Activated CD8-positive, alpha-beta T cell treated with anti-CD3 and anti-CD28 coated beads for 36 hours (primary cell): ENCODE data around the gene TYMP. TPM values are rescaled to one million over a fixed set of nuclear protein-coding genes. Genes with fewer than 3 reads are reported as not detected.
"Not testable (repeated sequence)": the region's sequence is repeated elsewhere in the genome, so short reads cannot be mapped to it uniquely, and the experiment has no call there.

Experiments
- ATAC-seq: fragments of 200-7000 bp; cut with Tn5 transposase; one replicate; pipeline ENCODE4 v1.10.0; 2021; ENCODE audit warnings: mild to moderate bottlenecking, moderate library complexity
- CTCF ChIA-PET: fragments of 350-600 bp; sonication (Branson Sonifier 250); formaldehyde crosslinking; loops from one replicate; lab custom pipeline; 2021; ENCODE audit warnings: antibody characterized with exemption; lab: Charles Lee
- POLR2A ChIA-PET: fragments of 350-600 bp; sonication (Branson Sonifier 250); formaldehyde crosslinking; loops from one replicate; lab custom pipeline; 2021; ENCODE audit warnings: antibody characterized with exemption; lab: Charles Lee
- DNase-seq: peaks from one replicate; pipeline ENCODE4 v3.0.0-alpha.2; 2020
- H3K27ac Mint-ChIP-seq: one replicate; pipeline ENCODE4 v1.8.0; 2021; ENCODE audit warnings: mild to moderate bottlenecking, mixed read lengths
- H3K27me3 Mint-ChIP-seq: one replicate; pipeline ENCODE4 v1.8.0; 2021; ENCODE audit warnings: mixed read lengths
- H3K36me3 Mint-ChIP-seq: one replicate; pipeline ENCODE4 v1.8.0; 2021; ENCODE audit warnings: low read depth, mixed read lengths
- H3K4me1 Mint-ChIP-seq: one replicate; pipeline ENCODE4 v1.8.0; 2021; ENCODE audit warnings: low read depth, mixed read lengths
- H3K4me3 Mint-ChIP-seq: one replicate; pipeline ENCODE4 v1.8.0; 2021; ENCODE audit warnings: mild to moderate bottlenecking, moderate library complexity, mixed read lengths
- H3K9me3 Mint-ChIP-seq: one replicate; pipeline ENCODE4 v1.8.0; 2021; ENCODE audit warnings: mixed read lengths
- intact Hi-C: fragments of 100-400 bp; cut with micrococcal nuclease; formaldehyde crosslinking; loops from one replicate; pipeline ENCODE4 v1.10.0; 2022
- total RNA-seq, 2 experiments: library from RNA; stranded (reverse); gene quantifications; one replicate each; pipeline ENCODE4 v1.2.3, GENCODE V29; 2021
- TF ChIP-seq, protein P1 (sequence below): fragments of 200-600 bp; IDR thresholded peaks from one replicate; pipeline ENCODE4 v1.8.0; 2022; ENCODE audit warnings: antibody characterized with exemption, mild to moderate bottlenecking

Gene TYMP
- total RNA-seq, 2 experiments from 2014 or later = 24.2 to 24.7 TPM

DNA sequence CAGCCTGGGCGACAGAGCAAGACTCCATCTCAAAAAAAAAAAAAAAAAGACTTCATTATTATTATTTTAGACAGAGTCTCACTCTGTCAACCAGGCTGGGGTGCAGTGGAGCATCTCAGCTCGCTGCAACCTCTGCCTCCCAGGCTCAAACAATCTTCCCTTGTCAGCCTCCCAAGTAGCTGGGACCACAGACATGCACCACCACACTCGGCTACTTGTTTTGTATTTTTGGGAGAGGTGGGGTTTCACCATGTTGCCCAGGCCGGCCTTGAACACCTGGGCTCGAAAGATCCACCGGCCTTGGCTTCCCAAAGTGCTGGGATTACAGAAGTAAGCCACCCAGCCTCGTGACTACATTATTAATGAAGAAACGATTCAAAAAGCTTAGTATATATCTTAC lies 5.3 kb upstream of the TYMP start:
- intact Hi-C loops = no loop called here
- POLR2A ChIA-PET = interaction anchor here (1.4 to 8.3 kb wide), 3 partner anchors 8 to 18 kb away, joined by 4 to 175 read pairs (median 4); partner anchors contain the start of genes SCO2 and TYMP
- CTCF ChIA-PET = interaction anchor here (1.3 to 3.3 kb wide), 2 partner anchors 10 kb away, joined by 3 to 19 read pairs; partner anchors contain the start of gene SCO2
- ATAC-seq (no peak), DNase-seq (no peak)
- Mint-ChIP-seq H3K9me3 (no peaks in the 10 kb centered on the region), H3K27ac (no peak overlapping the region), H3K4me3 (no peak overlapping the region), H3K27me3 (no peaks in the 10 kb centered on the region), H3K4me1 (peaks cover 39% of the 10 kb centered on the region), H3K36me3 (peaks cover 3% of the 10 kb centered on the region)
- TF ChIP-seq, protein P1, sequence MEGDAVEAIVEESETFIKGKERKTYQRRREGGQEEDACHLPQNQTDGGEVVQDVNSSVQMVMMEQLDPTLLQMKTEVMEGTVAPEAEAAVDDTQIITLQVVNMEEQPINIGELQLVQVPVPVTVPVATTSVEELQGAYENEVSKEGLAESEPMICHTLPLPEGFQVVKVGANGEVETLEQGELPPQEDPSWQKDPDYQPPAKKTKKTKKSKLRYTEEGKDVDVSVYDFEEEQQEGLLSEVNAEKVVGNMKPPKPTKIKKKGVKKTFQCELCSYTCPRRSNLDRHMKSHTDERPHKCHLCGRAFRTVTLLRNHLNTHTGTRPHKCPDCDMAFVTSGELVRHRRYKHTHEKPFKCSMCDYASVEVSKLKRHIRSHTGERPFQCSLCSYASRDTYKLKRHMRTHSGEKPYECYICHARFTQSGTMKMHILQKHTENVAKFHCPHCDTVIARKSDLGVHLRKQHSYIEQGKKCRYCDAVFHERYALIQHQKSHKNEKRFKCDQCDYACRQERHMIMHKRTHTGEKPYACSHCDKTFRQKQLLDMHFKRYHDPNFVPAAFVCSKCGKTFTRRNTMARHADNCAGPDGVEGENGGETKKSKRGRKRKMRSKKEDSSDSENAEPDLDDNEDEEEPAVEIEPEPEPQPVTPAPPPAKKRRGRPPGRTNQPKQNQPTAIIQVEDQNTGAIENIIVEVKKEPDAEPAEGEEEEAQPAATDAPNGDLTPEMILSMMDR = no peak

DNA sequence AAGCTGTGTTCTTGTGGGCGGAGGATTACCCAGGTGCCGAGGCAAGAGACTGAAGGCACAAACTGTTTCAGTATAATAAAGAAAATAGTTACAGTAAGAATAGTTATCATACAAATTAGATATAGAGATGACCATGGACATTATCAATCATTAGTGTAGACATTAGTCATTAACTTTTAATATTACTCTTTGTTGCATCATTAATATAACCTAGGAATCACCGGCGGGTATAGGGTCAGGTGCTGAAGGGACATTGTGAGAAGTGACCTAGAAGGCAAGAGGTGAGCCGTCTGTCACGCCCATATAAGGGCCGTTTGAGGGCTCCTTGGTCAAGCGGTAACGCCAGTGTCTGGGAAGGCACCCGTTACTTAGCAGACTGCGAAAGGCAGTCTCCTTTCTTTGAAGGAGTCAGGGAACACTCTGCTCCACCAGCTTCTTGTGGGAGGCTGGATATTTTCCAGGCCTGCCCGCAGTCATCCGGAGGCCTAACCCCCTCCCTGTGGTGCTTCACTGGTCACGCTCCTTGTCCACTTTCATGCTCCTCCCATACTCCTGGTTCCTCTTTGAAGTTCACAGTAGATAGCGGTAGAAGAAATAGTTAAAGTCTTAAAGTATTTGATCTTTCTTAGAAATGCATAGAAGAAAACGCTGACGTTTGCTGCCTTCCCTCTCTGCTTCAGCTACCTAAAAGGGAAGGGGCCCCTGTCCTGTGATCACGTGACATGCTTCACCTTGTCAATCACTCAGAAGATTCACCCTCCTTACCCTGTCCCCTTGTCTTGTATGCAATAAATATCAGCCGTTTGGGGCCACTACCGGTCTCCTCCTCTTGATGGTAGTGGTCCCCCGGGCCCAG lies 4.3 kb upstream of the TYMP start:
- intact Hi-C loops, H3K36me3 Mint-ChIP-seq, H3K9me3 Mint-ChIP-seq, H3K4me3 Mint-ChIP-seq, H3K27me3 Mint-ChIP-seq, ATAC-seq: not testable (repeated sequence)
- H3K4me1 Mint-ChIP-seq = peaks cover 30% of the 10 kb centered on the region
- peak; percentile 20 for DNase-seq
- peak overlapping the region; percentile 87 for H3K27ac Mint-ChIP-seq
- CTCF ChIA-PET = interaction anchor here (1.3 to 3.3 kb wide), 3 partner anchors 9 to 11 kb away, joined by 3 to 19 read pairs (median 6); partner anchors contain the start of genes KLHDC7B and SCO2
- POLR2A ChIA-PET = interaction anchor here (0.9 kb wide), 1 partner anchor 87 kb away, joined by 3 read pairs; no protein-coding TSS in a partner anchor

DNA sequence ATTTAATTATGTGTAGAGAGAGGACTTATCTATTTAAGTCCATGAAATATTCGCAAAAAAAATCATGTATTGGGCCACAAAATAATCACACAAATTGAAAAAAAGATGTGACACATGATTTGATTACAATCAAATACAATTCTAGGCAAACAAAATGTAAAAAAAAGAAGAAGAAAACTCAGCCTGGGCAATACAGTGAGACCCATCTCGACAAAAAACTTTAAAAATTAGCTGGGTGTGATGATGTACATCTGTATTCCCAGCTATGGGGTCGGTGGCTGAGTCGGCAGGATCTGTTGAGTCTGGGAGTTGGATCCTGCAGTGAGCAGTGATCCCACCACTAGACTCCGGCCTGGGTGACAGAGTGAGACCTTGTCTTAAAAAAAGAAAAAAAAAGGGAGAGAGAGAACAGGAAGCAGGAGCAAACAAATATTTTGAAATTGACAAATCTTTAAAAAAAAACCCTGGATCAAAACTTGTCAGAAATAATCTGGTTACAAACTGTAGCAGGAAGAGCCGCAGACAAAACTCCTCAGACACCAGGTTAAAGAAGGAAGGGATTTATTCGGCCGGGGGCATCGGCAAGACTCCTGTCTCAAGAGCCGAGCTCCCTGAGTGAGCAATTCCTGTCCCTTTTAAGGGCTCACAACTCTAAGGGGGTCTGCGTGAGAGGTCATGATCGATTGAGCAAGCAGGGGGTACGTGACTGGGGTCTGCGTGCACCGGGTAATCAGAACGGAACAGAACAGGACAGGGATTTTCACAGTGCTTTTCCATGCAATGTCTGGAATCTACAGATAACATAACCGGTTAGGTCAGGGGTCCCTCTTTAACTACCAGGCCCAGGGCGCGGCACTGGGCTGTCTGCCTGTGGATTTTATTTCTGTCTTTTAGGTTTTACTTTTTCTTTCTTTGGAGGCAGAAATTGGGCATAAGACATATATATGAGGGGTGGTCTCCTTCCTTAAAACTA lies 3.3 kb upstream of the TYMP start:
- peaks cover 29% of the 10 kb centered on the region for H3K4me1 Mint-ChIP-seq
- POLR2A ChIA-PET = interaction anchor here (0.9 to 2.9 kb wide), 6 partner anchors 7 to 88 kb away, joined by 3 to 20 read pairs (median 6); partner anchors contain the start of gene KLHDC7B
- peaks cover 9% of the 10 kb centered on the region for H3K36me3 Mint-ChIP-seq
- ATAC-seq (no peak), DNase-seq (no peak)
- CTCF ChIA-PET = interaction anchor here (1.4 to 3.3 kb wide), 2 partner anchors 8 to 12 kb away, joined by 6 to 19 read pairs; partner anchors contain the start of genes KLHDC7B and SCO2
- TF ChIP-seq, protein P1 = no peak
- H3K9me3 Mint-ChIP-seq = no peaks in the 10 kb centered on the region
- intact Hi-C loops = no loop called here
- peak overlapping the region; percentile 89 for H3K4me3 Mint-ChIP-seq
- H3K27me3 Mint-ChIP-seq = no peaks in the 10 kb centered on the region
- peak overlapping the region; percentile 87 for H3K27ac Mint-ChIP-seq

DNA sequence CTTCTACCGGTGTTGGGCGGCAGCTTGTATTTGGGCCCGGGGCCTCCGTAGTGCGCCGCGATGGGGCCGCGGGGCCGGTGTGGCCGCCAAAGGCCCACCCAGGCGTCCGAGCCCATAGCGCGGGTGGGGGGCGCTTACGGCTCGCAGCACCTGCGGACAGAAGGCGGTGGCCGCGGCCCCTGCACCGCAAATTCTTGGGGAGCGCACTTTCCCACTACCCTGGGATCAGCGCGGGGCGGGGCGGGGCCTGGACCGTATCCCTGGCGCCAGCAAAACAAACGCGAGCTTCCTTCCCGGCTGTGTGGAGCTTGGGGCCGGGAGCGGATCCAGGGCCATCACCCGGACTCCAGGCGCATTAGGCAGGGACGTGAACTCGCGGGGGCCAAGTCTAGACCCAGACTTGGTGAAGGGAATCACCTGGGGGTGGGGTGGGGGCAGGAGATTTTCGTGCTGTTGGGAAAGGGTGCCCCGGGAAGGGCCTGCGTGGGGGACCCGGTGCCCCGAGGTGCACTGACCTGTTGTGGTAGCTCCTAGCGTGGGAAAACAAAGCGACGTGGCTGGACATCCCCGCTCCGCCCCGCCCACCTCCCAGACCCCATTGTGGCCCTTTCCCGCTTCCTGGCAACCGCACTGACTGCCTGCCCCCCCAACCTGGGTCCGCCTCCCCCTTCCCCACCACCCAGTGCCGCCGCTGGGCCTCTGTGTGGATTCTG lies 2.3 kb upstream of the TYMP start:
- intact Hi-C loops = no loop called here
- no peaks in the 10 kb centered on the region for H3K27me3 Mint-ChIP-seq
- POLR2A ChIA-PET = interaction anchor here (0.9 to 2.9 kb wide), 11 partner anchors 8 to 90 kb away, joined by 3 to 20 read pairs (median 5); partner anchors contain the start of genes KLHDC7B, LMF2 and NCAPH2
- no peaks in the 10 kb centered on the region for H3K9me3 Mint-ChIP-seq
- peaks cover 18% of the 10 kb centered on the region for H3K36me3 Mint-ChIP-seq
- peaks cover 32% of the 10 kb centered on the region for H3K4me1 Mint-ChIP-seq
- ATAC-seq = no peak
- peak overlapping the region; percentile 98 for H3K27ac Mint-ChIP-seq
- TF ChIP-seq, protein P1 = no peak
- CTCF ChIA-PET = interaction anchor here (1.3 to 1.7 kb wide), 3 partner anchors 13 to 89 kb away, joined by 6 to 7 read pairs (median 6); partner anchors contain the start of gene KLHDC7B
- DNase-seq = no peak
- peak overlapping the region; percentile 89 for H3K4me3 Mint-ChIP-seq
